HG03575 (cell line): Measurements from ENCODE around the gene AFF3.

Source experiments
- ATAC-seq: cut with Tn5 transposase; IDR thresholded peaks from one replicate; pipeline ENCODE4 v1.9.1; 2021; ENCODE audit not compliant: unreplicated experiment, insufficient number of reproducible peaks, low FRiP score; ENCODE audit errors: extremely low read depth

Gene AFF3

DNA sequence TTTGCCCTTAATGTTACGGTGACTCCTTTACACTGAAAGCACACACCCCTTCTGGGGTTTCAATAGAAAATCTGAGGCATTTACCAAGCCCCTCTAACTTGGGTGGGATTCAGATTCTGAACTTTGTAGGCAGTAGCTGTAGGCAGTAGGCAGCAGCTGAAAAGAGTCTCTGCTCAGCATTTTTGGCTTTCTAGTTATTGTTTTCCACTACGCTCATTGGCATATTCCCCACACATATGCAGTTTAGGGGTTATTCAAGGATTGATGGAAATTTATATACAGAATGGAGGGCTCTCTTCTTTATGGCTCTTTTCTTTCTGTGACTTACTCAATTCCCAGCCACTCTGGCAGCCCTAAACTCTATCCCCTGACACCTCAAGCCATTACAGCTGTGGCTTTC lies 419.9 kb downstream of the AFF3 start:
- ATAC-seq: no peak

GRCh38 chr2:99719102-99719501 lies 423.3 kb downstream of the AFF3 start:
- ATAC-seq: no peak

DNA sequence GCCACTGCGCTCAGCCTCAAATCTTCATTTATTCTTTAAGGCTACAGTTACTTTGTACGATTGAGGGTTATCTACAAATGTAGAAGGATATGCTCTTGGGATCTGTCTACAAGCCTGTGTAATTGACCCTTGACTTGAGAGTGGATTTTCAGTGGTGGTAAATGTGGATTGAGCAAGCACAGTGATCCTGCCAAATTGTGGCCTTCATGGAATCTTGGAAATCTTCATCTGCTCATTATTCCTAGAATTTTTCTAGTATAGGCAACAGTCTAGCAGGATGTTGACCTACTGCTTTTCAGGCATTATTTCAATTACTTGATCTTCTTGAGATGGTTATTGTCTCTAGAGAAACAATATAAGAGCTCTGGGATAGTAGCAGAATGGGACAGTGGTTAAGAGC lies 426.4 kb downstream of the AFF3 start:
- ATAC-seq: no peak

DNA sequence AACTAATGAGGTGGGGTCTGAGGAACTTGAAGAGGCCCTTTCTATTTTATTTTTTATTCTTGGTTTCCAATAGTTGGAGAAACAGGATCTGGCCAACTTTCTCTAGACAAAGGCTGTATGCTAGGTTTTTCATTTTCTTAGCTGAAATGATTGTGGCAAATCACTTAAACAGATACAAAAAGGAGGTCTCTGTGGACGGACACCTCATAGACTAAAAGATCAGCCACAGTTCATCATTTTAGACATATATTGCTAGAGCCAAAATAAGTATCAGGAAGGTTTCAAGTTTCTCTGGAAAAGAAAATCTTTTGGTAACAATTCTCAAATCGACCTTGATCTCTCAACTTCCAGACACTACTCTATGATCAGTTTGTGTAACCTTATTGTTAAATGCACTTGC lies 428.0 kb downstream of the AFF3 start:
- ATAC-seq: no peak

GRCh38 chr2:99711144-99711543 lies 431.2 kb downstream of the AFF3 start:
- no peak for ATAC-seq

DNA sequence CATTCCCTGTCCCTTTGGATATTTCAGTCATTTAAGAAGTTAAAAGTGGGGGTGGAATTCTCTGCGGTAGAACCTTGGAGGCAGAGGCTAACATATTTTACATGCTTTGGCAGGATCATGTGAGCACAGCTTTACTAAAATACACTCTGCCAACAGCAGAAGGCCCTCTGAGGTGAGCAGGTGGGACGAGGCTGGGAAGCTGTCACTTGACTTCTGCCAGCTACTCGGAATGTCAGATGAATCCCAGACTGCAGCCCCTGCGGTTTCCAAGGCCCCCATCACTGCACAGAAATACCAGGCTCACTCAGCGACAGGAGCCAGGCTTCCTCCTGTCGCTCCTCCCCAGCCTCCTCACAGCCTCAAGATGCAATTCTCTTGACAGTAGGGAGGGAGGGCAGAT lies 431.7 kb downstream of the AFF3 start:
- no peak for ATAC-seq

DNA sequence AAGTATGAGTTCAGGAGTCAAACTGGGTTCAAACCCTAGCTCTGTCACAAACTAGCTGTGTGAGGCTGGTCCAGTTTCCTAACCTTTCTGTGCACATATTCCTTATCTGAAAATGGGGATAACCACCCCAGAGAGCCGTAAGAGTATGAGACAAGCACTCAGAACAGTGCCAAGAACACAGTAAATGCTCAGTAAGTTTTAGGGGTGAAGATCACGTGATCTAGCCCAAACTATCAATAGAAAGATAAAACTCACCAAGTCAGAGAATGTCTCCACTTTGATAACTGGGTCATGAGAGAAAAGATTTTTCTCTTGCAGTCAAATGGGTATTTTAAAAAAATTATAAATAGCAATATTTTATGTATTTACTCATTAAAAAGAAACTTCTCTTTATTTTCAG lies 433.2 kb downstream of the AFF3 start:
- ATAC-seq: no peak

DNA sequence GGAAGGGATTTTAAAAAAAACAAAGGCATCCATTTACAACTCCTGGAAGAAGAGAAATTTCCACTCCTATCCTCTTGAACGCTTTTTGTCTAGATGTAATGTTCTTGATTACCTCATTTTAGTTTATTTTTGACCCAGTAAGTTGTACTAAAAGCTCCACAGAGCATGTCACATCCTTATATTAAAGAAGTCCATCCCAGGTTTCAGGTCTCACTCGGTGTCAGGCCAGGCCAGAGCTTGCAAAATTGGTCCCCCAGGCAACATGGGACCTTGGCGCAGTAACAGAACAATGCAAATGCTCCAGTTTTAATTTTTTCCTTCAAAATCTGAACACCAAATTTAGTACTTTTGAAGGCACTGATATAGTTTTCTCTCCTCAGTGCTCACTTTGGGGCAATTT lies 434.2 kb downstream of the AFF3 start:
- no peak for ATAC-seq

GRCh38 chr2:99707592-99707991 lies 434.8 kb downstream of the AFF3 start:
- no peak for ATAC-seq

GRCh38 chr2:99706735-99707134 lies 435.7 kb downstream of the AFF3 start:
- ATAC-seq: no peak

DNA sequence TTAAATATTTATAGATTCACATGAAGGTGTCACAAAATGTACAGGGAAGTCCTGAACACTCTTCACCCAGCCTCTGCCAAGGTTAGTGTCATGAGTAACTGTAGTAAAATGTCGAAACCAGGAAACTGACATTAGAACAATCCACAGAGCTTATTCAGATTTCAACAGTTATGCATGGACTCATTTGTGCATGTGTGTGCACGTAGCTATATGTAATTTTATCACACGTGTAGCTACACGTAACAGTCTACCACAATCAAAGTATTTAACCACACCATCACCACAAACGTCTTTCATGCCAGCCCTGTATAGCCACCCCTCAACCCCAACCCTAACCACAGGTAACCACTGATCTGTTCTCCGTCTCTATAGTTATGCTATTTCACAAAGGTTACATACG lies 440.9 kb downstream of the AFF3 start:
- ATAC-seq: no peak

DNA sequence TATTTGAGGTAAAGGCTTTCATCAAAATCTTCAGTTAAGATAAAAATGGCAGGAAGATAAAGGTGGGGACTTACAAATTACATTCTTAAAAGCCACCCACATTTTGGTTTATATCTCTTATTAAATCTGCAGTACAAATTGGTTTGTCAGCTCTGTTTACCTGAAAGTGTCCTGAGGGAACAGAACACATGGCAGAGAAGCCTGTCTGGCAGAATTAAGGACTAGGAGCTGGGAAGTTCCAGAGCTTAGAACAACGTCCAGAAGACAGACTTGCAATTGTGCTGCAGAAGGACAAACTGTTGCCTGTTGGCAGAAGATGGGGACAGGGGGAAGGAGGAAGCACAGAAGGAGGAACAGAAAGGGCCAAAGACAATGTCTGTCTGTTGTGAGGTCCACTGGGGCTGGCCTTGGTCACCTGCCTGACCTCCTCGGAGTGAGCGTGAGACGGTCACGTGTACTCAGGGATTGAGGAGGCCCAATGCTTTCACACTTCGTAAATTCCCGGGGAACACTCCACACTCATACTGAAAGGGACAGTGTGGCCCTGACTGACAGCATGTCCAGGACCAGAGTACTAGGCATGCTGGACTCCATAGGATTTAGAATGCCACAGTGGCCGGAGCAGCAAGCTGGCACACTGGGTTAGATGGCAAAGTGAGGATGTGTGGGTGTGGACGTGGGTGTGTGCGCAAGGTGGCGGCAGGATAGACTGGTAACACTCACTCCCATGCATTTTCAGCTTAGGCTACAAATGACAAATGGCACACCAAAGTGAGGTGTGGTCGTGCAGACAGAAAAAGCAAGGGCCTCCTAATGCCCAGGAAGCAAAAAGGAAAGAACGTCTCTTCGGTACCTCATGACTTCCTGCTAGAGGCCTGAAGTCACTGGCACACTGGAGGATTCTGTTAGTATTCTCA lies 441.6 kb downstream of the AFF3 start:
- ATAC-seq: no peak

DNA sequence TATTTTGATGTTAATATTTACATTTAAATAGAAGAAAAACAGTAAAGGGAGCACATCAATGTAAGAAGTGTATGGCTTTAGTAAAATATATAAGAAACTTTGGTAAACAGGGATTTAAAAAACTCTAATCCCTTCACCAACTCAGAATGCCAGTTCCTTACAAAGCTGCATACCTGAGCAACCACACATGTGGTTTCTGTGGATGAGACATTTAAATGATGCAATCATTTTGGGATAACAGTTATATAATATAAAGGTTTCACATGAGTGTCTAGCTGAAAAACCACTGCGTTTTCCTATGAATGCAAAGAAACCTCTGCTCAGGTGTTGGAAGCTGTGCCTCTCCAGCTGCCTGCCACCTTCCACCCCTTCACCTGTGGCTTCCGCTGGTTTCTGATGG lies 443.5 kb downstream of the AFF3 start:
- no peak for ATAC-seq

DNA sequence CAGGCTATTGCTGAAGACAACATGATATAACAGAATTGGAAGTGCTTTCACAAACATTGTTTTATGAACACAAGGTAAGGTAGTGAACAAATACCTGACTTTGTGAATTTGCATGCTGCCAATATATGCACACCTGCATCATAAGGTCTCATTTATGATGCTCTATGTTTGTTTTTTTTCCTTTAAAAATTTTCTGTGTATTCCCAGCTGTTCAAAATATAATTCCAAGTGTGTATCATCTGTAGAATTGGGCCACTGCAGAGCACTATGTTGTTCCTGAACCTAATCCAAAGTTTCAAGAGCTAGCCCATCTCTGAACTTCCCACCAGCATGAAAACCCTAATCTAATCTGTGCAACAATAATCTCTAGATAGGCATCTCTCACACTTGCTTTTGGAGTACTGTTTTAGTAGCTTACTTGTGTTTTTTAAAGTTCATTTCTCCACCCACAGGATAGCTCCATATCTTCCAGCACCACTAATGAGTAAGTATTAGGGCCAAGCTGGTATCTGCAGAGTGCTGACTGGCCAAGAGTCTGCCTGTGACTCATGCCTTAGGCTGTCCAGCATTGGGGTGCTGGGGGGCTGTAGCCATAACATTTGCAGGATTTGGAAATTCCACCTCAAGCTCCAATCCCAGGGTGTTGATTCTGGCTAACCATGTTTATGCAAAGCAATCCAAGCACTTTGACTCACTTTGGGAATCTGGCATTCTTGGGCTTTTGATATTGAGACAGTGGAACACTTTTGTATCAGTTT lies 444.4 kb downstream of the AFF3 start:
- ATAC-seq: no peak

DNA sequence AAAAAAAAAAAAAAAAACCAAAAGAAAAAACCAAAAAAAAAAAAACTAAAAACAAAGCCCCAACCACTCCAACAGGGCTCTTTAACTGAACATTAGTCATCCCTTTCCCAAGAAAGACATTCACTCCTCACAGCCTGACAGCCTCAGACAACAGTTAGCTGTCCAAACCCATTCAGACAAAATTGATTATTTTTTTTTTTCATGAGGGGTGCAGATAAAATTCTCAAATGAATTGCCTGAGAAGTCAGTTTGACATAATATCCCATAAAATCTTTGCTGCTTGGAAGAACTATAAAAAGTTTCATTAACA lies 446.5 kb downstream of the AFF3 start:
- ATAC-seq: no peak

- ATAC-seq: no peak
Measured at GRCh38 chr2:99695130-99695943, 447.1 kb downstream of the AFF3 start.

GRCh38 chr2:99694331-99694730 lies 448.1 kb downstream of the AFF3 start:
- ATAC-seq: no peak

DNA sequence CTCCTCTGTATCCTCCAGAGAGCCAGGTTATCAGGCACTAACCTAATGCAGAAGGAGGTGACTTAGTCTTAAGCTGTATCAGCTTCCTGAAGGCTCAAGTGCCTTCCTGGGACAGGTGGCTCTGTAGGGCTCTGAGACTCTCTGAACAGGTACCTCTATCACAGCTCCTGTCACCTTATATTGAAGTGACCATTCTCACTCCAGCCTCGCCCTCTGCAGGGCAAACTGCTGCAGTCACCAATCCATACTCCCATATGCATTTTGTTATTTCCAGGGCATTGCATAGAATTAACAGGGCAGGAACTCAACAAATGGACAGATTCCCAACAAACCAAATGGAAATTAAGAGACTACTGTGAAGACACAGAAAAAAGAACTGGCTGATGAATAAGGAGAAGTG lies 449.6 kb downstream of the AFF3 start:
- no peak for ATAC-seq

DNA sequence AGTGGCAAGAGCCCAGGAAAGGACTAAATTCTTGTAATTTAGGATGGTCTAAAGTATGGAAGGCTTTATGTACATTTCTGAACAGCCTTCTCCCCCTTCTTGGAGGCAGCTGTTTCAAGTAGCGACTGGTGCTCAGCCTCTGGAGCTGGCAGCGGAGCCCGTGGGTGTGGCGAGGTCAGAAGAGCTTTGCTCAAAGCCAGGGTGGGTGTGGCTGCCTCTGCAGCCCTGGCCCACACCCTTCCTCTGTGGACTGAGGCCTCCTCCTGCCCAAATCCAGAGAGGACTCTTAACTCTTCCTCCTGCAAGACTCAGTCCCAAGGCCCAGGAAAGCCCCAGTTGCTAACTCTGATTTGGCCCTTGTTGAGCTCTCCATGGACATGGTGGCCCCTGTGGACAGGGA lies 450.5 kb downstream of the AFF3 start:
- no peak for ATAC-seq
